GM19193 (cell line): ENCODE measurements around the gene GRAMD4.

ENCODE experiments used
- POLR2A ChIP-seq: IDR thresholded peaks from 4 replicates; pipeline ENCODE4 v1.6.1; 2011; ENCODE audit not compliant: insufficient read depth, insufficient read length; ENCODE audit errors: extremely low read depth

Gene GRAMD4

DNA sequence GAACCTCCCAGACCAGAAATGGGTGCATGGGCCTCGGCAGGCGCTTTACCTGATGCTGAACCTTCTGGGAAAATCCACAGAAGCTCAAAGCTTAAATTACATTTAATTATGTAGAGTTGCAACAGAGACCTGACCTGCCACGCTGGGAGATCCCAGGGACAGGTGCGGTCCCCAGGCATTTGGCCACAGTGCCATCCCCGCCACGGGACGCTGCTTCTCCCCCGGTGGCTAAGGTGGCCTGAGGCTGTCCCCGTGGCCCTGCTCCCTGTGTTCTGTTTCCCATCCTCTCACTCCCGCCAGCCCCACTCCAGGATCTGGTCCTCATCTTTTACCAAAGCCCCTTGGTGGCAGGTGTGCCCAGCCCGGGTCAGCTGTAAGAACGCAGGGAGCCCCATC is 39.6 kb downstream of the GRAMD4 start:
- no peak for TF ChIP-seq POLR2A

DNA sequence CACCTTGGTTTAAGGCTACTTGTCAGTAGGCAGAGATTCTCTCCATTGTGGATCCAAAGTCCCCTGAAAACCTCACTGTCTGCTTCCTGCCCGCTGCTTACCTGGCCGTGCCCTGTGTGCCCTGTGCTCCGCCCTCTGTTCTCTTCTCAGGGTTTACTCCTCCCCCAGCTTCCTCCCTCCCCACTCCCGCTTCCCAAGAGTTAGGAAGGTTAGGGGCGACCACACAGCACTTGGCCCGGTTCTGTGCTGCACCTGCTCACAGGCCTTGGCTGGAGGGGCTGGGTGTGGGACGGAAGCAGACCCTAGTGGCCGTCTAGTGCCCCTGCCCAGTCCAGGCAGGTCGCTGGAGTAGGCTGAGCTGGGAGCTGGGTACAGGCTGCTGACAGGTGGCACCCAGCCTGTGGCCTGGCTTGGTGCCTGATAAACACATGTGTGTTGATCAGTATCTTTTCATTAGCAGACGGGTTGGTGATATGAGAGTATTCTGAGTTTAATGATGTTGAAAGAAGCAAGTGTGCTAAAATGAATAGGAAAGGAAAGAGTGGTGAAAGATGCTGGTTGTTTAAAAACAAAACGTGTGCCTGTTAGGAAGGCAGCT is 40.5 kb downstream of the GRAMD4 start:
- no peak for TF ChIP-seq POLR2A

DNA sequence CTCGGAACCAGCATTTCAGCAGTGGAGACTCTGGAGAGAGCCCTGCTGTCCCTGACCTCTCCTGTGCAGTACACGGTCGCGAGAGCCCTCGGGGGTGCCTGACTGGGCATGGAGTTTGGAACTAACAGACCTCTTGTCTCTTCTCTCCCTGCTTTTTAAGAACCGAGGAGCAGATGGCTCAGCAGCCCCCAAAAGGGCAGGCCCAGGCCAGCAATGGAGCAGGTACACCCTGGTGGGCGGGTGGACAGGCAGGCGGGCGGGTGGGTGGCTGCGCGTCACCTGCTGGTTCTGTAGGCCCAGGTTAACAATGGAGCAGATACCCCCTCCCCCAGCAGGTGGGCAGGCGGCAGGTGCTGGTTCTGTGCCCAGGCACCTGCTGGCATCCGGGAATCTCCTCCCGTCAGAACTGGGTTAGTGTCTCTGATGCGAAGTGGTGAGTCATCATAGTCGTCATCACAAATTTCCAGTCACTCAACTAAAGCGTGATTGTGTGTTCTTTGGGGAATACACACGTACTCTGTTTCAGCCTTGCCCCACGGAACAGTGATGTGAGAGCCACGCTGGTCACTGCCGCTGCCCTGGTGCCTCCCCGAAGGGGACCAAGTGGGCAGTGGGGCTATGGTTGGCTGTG is 41.1 kb downstream of the GRAMD4 start:
- no peak for TF ChIP-seq POLR2A

DNA sequence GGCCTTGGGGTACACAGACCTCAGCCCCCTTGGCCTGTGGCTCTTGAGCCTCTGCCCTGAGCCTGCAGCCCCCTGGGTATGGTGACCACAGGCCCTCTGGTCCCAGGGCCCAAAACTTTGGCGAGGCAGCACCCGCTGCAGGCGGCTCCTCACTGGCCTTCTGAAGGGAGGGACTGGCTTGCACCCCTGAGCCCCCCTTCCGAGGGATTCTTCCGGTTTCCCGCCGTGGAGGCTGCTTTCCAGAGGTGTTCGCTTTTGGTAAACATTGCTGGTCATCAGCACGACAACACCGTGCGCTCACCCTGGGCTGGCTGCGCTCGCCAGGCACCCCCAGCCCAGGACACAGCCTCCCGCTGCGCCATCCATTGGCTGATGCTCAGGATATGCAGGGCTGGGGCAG is 42.0 kb downstream of the GRAMD4 start:
- TF ChIP-seq POLR2A = no peak

DNA sequence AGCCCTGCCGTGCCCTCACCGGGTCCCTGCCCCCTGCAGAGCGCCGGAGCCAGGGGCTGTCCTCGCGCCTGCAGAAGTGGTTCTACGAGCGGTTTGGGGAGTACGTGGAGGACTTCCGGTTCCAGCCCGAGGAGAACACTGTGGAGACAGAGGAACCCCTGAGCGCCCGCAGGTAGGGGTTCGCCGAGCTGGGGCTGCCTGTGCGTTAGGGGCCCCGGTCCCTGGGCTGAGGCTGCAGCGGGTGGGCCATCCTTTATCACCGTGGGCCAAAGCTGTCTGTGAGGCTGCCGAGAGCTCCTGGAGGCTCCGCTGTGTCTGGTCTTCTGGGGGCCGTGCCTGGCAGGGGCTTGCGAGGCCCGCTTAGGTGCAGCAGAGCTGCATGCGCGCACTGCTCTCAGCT is 42.8 kb downstream of the GRAMD4 start:
- TF ChIP-seq POLR2A = no peak

DNA sequence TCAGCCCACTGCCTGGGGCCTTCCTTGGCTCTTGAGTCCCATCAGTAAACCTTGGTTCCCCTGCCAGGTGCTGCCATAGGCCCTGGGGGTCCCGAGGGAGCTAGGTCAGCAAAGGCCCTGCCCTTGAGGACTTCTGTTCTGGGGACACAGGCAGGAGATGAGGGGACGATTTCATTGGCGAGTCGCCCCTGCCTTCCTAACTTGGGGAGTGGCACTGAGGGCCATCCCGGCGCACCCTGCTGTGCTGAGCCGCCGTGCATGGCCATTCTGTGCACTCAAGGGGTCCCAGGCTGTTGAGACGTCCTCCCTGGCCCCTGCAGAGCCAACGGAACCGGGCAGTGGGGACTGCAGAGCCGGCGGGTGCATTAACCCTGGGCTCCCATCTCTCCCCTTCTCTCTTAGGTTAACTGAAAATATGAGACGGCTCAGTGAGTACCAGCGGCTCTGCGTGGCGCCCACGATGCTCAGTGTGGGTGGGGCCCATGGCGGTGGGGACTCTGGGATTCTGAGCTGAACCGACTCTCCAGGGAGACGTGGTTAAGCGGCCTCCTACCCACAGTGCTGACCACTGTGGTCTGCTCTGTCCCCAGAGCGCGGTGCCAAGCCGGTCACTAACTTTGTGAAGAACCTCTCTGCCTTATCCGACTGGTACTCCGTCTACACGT is 43.4 kb downstream of the GRAMD4 start:
- no peak for TF ChIP-seq POLR2A

DNA sequence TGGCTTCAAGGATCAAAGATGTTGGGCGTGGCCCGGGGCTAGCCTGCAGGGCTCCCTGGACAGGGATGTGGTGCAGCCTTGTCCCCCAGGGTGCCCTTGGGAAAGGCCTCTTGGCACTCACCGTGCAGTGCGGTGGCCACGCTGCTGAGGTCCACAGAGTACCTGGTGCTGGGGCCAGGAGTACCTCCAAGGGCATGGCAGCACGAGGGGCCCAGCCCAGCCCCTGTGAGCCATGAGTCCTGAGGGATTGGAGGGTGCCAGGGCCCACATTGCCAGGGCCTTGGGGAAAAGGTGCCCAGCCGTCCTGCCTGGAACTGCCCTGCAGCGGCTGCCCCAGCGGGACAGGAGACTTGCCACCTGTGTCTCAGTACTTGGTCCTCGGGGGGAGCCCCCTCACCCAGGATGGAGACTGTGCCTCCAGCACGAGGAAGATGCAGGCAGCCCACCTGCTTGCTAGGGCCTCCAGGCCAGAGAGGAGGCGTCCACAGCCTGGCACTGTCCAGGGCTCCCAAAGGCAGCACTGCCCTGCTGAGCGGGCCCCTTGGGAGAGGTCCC is 44.2 kb downstream of the GRAMD4 start:
- no peak for TF ChIP-seq POLR2A

DNA sequence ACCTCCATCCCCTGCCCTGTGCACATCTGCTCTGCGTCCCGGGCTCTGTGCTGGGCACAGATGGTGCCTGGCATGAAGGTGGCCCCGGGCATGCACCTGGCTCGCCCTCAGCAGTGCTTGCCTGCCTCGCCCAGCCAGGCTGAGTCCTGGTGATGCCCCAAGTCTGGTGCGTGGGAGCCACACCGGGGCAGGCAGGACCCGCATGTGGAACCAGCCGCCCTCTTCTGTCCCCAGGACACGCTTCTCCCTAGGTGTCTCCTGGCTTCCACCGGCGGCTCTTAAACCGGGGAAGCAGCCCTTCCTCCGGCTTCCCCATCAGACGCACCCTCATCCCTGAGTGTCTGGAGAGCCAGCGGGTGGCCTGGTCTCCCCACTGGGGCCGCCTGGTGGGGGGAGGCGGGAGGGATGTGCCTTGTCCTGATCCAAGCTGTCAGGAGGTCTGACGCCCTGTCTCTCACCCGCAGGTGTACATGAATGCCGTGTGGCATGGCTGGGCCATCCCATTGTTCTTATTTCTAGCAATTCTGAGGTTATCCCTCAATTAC is 45.0 kb downstream of the GRAMD4 start:
- TF ChIP-seq POLR2A = no peak

DNA sequence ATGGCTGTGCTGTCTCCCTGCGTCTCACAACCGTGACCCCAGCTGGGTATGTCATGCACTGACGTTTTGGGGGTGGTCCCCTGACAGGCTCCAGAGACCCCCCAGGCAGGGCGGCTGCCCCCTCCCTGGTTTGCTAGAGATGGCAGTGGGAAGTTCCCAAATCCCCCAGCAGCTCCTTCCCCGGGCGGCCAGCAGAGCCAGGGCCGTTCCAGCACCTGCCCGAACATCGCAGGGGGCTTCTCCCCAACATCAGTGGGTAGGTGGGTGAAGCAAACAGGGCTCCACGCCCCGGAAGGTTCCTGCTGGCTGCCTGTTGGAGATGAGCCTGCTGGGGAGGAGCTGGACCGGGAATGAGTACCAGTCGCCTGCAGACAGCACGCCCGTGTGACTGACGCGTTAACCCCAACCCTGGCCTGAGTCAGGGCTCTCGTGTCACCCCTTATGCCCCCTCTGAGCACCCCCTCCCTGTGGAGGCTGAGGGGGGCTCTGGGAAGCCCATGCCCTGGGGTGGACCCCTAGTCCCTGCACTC is 45.6 kb downstream of the GRAMD4 start:
- TF ChIP-seq POLR2A = no peak

DNA sequence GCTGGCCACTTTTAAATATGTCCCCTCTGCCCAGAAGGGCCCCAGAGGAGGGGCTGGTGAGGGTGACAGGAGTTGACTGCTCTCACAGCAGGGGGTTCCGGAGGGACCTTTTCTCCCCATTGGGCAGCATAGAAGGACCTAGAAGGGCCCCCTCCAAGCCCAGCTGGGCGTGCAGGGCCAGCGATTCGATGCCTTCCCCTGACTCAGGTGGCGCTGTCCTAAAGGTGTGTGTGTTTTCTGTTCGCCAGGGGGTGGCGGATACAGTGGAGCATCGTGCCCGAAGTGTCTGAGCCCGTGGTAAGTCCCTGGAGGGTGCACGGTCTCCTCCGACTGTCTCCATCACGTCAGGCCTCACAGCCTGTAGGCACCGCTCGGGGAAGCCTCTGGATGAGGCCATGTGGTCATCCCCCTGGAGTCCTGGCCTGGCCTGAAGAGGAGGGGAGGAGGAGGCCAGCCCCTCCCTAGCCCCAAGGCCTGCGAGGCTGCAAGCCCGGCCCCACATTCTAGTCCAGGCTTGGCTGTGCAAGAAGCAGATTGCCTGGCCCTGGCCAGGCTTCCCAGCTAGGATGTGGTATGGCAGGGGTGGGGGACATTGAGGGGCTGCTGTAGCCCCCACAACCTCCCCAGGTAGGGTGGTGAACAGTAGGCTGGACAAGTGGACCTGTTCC is 46.5 kb downstream of the GRAMD4 start:
- TF ChIP-seq POLR2A = no peak

DNA sequence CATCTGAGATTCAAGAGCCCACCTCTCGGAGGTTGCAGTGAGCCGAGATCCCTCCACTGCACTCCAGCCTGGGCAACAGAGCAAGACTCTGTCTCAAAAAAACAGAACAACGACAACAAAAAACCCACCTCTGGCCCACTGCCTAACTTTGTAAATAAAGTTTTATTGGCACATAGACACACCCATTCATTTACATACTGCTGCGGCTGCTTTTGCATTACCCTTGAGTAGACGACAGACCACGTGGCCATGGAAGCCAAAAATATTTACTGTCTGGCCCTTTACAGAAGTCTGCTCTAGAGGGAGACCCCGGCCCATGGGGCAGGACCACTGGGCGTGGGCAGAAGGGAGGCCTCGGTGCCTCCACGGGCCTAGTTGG is 47.0 kb downstream of the GRAMD4 start:
- no peak for TF ChIP-seq POLR2A

DNA sequence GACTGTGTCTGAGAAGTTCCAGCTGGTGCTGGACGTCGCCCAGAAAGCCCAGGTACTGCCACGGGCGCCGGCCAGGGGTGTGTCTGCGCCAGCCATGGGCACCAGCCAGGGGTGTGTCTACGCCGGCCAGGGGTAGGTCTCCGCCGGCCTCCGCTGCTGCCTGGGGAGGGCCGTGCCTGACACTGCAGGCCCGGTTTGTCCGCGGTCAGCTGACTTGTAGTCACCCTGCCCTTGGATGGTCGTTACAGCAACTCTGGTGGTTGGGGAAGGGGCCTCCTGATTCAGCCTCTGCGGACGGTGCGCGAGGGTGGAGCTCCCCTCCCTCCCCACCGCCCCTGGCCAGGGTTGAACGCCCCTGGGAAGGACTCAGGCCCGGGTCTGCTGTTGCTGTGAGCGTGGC is 47.9 kb downstream of the GRAMD4 start:
- no peak for TF ChIP-seq POLR2A

DNA sequence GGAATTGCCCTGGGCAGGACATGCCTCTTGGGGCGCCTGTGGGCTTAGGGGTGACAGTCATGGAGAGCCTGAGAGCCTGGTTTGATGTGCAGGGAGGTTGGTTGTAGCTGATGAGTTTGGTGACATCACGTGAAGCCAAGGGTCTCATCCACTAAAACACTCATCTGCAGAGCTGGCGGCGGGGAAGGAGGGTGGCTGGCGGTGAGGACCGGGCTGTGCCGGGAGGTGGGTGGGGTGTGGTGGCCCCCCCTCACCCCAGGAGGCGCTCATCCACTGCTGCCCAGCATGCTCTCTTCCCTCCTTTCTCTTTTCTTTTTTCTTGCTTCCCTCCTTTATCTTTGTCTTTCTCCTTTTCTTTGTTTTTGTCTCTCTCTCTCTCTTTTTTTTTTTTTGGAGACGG is 49.0 kb downstream of the GRAMD4 start:
- TF ChIP-seq POLR2A = no peak

DNA sequence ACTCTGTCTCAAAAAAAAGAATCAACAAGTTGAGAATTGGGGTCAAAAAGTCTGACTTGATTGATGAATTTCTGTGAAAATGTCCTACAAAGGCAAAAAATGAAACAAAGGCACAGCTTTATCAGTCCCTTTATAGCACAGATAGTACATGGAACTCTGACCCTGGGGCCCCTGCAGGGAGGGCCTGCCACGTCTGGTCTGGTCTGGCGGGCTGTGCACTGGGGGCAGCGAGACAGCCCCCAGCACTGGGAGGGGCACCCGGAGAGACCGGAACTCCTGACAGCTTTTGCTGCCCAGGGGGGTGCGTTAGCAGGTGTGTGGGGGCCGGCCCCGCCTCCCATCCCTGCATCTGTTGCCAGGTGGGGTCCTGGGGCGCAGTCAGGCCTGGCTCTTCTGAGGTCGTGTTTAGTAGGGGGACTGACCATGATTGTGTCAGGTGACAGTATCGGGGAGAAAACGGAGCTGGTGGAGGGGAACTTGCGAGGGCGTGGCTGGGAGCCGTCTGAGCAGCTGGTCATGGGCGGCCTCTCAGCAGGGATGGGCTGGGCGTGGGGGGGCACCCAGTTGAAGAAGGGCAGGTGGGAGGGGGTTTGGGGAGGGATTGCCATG is 51.7 kb downstream of the GRAMD4 start:
- TF ChIP-seq POLR2A = no peak

DNA sequence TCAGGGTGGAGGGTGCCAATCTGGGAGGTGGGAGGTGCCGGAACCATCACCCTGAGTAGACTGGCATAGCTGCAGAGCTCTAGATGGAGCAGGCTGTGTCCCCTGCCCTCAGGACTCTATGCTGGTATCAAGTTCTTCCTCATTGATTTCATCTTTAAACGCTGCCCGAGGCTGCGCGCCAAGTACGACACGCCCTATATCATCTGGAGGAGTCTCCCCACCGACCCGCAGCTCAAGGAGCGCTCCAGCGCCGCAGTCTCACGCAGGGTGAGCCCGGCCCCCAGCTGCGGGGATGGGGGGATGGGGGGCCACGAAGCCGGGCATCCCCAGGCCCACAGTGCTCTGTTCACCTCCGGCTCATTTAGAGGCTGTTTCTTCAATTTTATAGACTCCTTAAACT is 52.5 kb downstream of the GRAMD4 start:
- TF ChIP-seq POLR2A = no peak
